Stomach smooth muscle (tissue), 2 donors: Measurements from ENCODE around the gene SDR39U1.

ENCODE experiments used
- H3K27ac ChIP-seq: one replicate; pipeline ENCODE4 v1.7.0; 2013; ENCODE audit warnings: mild to moderate bottlenecking, low read length, inconsistent platforms
- H3K27me3 ChIP-seq, 2 donors: one replicate each; pipeline ENCODE4 v1.7.0; 2013; ENCODE audit warnings: low read length in 2 of 2; ENCODE audit not compliant: insufficient read depth in 2 of 2, control insufficient read depth in 1 of 2
- H3K36me3 ChIP-seq, 2 donors: one replicate each; pipeline ENCODE4 v1.7.0; 2013; ENCODE audit warnings: low read length in 2 of 2; ENCODE audit not compliant: control insufficient read depth in 2 of 2, insufficient read depth in 2 of 2
- H3K4me1 ChIP-seq: one replicate; pipeline ENCODE4 v1.7.0; 2013; ENCODE audit warnings: low read length; ENCODE audit not compliant: control insufficient read depth, insufficient read depth
- H3K4me3 ChIP-seq, 2 donors: one replicate each; pipeline ENCODE4 v1.7.0; 2013; ENCODE audit warnings: low read length in 2 of 2
- H3K9ac ChIP-seq, 2 donors: one replicate each; pipeline ENCODE4 v1.7.0; 2013; ENCODE audit warnings: low read length in 2 of 2, mild to moderate bottlenecking in 1 of 2
- H3K9me3 ChIP-seq, 2 donors: one replicate each; pipeline ENCODE4 v1.7.0; 2013; ENCODE audit warnings: low read length in 2 of 2; ENCODE audit not compliant: control insufficient read depth in 2 of 2
- donor health status: healthy.
- donor health status: Pancreatic carcinoma.

SDR39U1 gene

DNA sequence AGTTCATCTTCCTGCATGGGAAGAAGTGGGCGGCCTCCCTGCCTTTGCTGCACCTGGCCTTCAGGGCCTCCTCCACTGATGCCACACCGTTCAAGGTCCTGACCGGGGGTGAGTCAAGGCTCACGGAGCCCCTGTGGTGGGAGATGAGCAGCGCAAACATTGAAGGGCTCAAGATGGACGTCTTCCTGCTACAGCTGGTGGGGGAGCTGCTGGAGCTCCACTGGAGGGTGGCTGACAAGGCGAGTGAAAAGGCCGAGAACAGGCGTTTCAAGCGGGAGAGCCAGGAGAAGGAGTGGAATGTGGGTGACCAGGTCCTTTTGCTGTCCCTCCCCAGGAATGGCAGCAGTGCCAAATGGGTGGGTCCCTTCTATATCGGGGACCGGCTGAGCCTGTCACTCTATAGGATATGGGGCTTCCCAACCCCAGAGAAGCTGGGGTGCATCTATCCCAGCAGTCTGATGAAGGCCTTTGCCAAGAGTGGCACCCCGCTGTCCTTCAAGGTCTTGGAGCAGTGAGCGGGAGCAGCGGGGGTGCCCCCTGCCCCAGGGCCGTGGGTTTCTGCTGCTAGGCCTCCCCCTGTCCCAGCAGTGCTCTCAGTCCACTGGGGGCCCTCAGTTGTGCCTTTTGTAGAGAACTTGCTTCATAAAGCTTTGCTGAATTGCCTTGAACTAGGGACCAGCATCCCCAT, 25.5 kb downstream of the SDR39U1 start:
- Histone ChIP-seq H3K9me3 (no peaks in the 10 kb centered on the region), H3K36me3 (peaks cover 0 to 21% of the 10 kb centered on the region in 2 donors), H3K4me1 (peaks cover 3% of the 10 kb centered on the region), H3K27me3 (peaks cover 3 to 7% of the 10 kb centered on the region in 2 donors), H3K9ac (no peak overlapping the region), H3K4me3 (no peak overlapping the region), H3K27ac (no peak overlapping the region)

DNA sequence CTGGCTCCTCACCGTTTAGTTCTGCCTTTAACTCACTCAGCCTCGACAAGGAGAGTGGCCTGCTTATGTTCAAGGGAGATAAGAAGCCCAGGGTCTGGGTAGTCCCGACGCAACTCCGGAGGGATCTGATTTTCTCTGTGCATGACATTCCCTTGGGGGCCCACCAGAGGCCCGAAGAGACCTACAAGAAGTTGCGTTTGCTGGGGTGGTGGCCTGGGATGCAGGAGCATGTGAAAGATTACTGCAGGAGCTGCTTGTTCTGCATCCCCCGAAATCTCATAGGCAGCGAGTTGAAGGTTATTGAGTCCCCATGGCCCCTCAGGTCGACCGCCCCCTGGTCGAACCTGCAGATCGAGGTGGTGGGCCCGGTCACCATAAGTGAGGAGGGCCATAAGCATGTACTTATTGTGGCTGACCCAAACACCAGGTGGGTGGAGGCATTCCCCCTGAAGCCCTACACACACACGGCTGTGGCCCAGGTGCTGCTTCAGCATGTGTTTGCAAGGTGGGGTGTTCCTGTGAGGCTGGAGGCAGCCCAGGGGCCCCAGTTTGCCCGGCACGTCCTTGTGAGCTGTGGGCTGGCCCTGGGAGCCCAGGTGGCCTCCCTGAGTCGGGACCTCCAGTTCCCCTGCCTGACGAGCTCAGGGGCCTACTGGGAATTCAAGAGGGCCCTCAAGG, 26.2 kb downstream of the SDR39U1 start:
- no peaks in the 10 kb centered on the region for H3K9me3 ChIP-seq
- peaks cover 0 to 21% of the 10 kb centered on the region in 2 donors for H3K36me3 ChIP-seq
- no peak overlapping the region for H3K4me3 ChIP-seq
- H3K27me3 ChIP-seq = peaks cover 3 to 7% of the 10 kb centered on the region in 2 donors
- H3K27ac ChIP-seq = no peak overlapping the region
- no peak overlapping the region for H3K9ac ChIP-seq
- H3K4me1 ChIP-seq = peaks cover 3% of the 10 kb centered on the region

DNA sequence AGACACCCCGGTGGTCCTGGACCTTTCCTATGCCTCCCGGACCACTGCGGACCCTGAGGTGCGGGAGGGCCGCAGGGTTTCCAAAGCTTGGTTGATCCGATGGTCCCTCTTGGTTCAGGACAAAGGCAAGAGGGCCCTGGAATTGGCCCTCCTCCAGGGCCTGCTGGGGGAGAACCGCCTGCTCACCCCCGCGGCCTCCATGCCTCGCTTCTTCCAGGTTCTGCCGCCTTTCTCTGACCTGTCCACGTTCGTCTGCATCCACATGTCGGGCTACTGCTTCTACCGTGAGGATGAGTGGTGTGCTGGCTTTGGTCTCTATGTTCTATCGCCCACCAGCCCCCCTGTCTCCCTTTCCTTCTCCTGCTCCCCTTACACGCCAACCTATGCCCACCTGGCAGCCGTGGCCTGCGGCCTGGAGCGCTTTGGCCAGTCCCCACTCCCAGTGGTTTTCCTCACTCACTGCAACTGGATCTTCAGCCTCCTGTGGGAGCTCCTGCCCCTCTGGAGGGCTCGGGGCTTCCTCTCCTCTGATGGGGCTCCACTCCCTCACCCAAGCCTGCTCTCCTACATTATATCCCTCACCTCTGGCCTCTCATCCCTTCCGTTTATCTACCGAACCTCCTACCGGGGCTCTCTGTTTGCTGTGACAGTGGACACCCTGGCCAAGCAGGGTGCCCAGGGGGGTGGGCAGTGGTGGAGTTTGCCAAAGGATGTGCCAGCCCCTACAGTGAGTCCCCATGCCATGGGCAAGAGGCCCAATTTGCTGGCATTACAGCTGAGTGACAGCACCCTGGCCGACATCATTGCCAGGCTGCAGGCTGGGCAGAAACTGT, 26.9 kb downstream of the SDR39U1 start:
- Histone ChIP-seq H3K4me3 (no peak overlapping the region), H3K9me3 (no peaks in the 10 kb centered on the region), H3K36me3 (peaks cover 0 to 27% of the 10 kb centered on the region in 2 donors), H3K4me1 (peaks cover 3% of the 10 kb centered on the region), H3K9ac (no peak overlapping the region), H3K27me3 (peaks cover 3% of the 10 kb centered on the region in 2 donors), H3K27ac (no peak overlapping the region)

DNA sequence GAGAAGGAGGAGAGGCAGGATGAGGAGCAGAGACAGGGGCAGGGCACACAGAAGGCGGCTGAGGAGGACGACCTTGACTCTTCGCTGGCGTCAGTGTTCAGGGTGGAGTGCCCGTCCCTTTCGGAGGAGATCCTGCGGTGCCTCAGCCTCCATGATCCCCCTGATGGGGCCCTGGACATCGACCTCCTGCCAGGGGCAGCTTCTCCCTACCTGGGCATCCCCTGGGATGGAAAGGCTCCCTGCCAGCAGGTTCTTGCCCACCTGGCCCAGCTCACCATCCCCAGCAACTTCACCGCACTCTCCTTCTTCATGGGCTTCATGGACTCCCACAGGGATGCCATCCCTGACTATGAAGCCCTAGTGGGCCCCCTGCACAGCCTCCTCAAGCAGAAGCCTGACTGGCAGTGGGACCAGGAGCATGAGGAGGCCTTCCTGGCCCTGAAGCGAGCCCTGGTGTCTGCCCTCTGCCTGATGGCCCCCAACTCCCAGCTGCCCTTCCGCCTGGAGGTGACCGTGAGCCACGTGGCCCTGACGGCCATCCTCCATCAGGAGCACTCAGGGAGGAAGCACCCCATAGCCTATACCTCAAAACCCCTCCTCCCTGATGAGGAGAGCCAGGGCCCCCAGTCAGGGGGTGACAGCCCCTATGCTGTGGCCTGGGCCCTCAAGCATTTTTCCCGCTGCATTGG, 27.7 kb downstream of the SDR39U1 start:
- H3K9me3 ChIP-seq = no peaks in the 10 kb centered on the region
- H3K4me3 ChIP-seq = no peak overlapping the region
- peaks cover 3% of the 10 kb centered on the region for H3K4me1 ChIP-seq
- H3K9ac ChIP-seq = no peak overlapping the region
- no peaks in the 10 kb centered on the region for H3K27me3 ChIP-seq
- no peak overlapping the region for H3K27ac ChIP-seq
- peaks cover 0 to 31% of the 10 kb centered on the region in 2 donors for H3K36me3 ChIP-seq

DNA sequence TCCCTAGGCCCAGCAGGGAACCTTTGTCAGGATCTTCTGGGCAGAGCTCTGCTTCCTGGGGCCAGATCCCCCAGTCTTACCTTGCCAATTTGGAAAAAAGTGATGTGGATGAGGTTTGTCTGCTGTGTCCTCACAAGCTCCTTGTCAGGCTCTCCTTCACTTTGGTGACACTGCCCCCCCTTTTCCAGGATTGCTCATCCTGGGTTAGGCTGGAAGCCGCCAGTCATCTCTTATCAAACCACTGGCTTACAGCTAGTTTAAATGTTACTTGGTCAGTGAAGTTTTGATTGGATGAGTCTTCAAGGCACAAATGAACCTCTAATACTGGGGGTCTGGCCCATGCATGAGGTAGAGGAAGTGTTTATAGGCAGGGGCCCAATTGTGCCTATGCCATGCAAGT, 28.5 kb downstream of the SDR39U1 start:
- Histone ChIP-seq H3K9me3 (no peaks in the 10 kb centered on the region), H3K27me3 (no peaks in the 10 kb centered on the region), H3K4me3 (no peak overlapping the region), H3K36me3 (peaks cover 3 to 31% of the 10 kb centered on the region in 2 donors), H3K4me1 (peaks cover 3% of the 10 kb centered on the region), H3K27ac (no peak overlapping the region), H3K9ac (no peak overlapping the region)

DNA sequence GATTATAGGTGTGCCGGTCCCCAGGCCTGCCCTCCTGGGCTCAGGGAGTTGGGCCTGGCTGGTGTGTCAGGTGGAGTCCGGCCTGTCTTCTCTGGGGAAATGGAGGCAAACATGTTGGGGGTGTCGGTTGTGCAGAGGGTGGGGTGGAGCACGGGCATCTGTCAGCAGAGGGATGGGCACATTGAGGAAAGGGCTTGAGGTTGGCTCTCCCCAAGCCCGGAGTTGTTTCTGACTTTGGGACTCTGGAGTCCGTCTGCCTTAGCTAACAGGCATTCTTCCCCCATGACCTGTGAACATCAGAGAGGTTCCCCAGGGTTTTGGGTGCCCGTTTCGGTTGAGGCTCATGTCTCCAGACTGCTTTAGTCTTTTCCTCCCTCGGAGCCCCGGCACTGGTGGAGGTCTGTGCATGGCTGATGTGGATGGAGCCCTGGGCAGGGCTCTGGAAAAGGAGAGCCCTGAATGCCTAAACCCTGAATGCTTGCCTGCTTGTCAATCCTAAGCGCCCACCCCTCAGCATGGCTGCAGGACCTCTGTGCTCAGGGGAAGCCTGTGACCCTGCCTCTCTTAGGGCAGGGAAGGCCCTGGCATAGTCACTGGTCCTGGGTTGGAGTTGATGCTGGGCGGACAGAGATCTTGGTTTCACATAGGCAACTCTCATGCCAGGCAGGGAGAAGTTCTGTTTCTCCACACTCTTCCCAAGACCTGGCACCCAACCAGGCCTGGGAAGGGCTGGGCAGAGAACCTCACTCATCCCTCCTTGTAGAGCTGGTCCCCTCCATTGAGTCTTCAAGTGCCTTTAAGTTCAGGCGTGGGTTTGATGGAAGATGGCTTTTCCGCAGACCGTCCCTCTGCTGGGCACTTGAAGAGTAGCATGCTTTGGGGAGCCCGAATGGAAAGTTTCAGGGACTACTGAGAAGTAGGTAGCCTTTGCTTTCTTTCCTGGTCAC, 30.9 kb downstream of the SDR39U1 start:
- peaks cover 3 to 43% of the 10 kb centered on the region in 2 donors for H3K36me3 ChIP-seq

DNA sequence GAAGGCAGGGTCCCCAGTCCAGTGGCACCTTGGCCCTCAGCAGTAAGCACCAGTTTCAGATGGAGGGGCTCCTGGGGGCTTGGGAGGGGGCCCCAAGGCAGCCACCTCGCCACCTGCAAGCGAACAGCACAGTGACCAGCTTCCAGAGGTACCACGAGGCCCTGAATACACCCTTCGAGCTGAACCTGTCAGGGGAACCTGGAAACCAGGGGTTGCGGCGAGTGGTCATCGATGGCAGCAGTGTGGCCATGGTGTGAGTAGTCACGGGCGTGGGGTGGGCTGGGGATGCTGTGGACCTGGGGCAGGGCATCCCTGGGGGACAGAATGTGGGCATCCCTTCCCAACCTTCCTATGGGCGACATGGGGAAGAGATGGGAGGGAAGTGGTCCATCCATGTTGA, 32.6 kb downstream of the SDR39U1 start:
- Histone ChIP-seq H3K27me3 (no peaks in the 10 kb centered on the region), H3K36me3 (peaks cover 3 to 38% of the 10 kb centered on the region in 2 donors), H3K27ac (no peak overlapping the region), H3K4me1 (no peaks in the 10 kb centered on the region), H3K4me3 (no peak overlapping the region), H3K9ac (no peak overlapping the region), H3K9me3 (no peaks in the 10 kb centered on the region)

More for the DNA sequence above, 30.9 kb downstream of the SDR39U1 start:
- no peaks in the 10 kb centered on the region for H3K9me3 ChIP-seq
- no peak overlapping the region for H3K9ac ChIP-seq
- H3K27me3 ChIP-seq = no peaks in the 10 kb centered on the region
- H3K27ac ChIP-seq = no peak overlapping the region
- H3K4me3 ChIP-seq = no peak overlapping the region
- H3K4me1 ChIP-seq = no peaks in the 10 kb centered on the region

DNA sequence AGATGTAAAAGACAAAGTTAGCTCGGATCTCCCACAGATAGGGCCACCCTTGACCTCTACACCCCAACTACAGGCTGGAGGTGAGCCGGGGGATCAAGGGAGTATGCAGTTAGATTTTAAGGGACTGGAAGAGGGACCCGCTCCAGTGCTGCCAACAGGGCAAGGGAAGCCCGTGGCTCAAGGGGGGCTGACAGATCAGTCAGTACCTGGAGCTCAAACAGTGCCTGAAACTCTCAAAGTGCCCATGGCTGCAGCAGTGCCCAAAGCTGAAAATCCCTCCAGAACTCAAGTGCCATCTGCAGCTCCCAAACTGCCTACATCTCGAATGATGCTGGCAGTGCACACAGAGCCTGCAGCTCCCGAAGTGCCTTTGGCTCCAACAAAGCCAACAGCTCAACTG, 33.4 kb downstream of the SDR39U1 start:
- Histone ChIP-seq H3K27me3 (no peaks in the 10 kb centered on the region), H3K9ac (no peak overlapping the region), H3K36me3 (peaks cover 3 to 33% of the 10 kb centered on the region in 2 donors), H3K9me3 (no peaks in the 10 kb centered on the region), H3K27ac (no peak overlapping the region), H3K4me1 (peaks cover 4% of the 10 kb centered on the region), H3K4me3 (no peak overlapping the region)

DNA sequence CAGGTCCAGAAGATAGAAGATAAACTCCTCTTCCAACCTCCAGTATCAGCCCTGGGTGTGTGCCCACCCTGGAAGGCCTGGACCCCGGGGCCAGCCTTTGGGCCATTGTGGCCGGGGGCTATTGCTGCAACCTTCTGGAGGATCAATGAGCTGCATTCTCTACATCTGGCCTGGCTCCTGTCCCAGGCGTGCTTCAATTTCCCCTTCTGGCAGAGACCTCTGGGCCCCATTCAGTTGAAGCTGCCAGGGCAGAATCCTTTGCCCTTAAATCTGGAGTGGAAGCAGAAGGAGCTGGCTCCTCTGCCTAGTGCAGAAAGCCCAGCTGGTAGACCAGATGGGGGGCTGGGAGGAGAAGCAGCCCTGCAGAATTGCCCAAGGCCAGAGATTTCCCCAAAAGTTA, 33.8 kb downstream of the SDR39U1 start:
- peaks cover 3 to 29% of the 10 kb centered on the region in 2 donors for H3K36me3 ChIP-seq
- H3K4me1 ChIP-seq = peaks cover 4% of the 10 kb centered on the region
- no peak overlapping the region for H3K9ac ChIP-seq
- no peak overlapping the region for H3K4me3 ChIP-seq
- H3K27me3 ChIP-seq = no peaks in the 10 kb centered on the region
- no peak overlapping the region for H3K27ac ChIP-seq
- H3K9me3 ChIP-seq = no peaks in the 10 kb centered on the region
